Mesendoderm (in vitro differentiated cells): ENCODE results near the gene PROCA1.

Experiments
- DNase-seq: peaks from one replicate; pipeline ENCODE4 v3.0.0; 2013
- H2AK5ac ChIP-seq: 2 replicates; pipeline ENCODE4 v1.6.1; 2013; ENCODE audit warnings: low read length, inconsistent platforms
- H2BK120ac ChIP-seq: 2 replicates; pipeline ENCODE4 v1.6.1; 2013; ENCODE audit warnings: low read depth, mild to moderate bottlenecking, low read length, moderate library complexity, mixed read lengths
- H2BK15ac ChIP-seq: replicated peaks from 2 replicates; pipeline ENCODE4 v1.6.1; 2013; ENCODE audit warnings: low read depth, mild to moderate bottlenecking, moderate library complexity
- H2BK5ac ChIP-seq: 2 replicates; pipeline ENCODE4 v1.6.1; 2013; ENCODE audit warnings: low read length, inconsistent platforms
- H3K18ac ChIP-seq: 2 replicates; pipeline ENCODE4 v1.6.1; 2013; ENCODE audit warnings: mild to moderate bottlenecking, low read length, mixed read lengths
- H3K23ac ChIP-seq: one replicate; pipeline ENCODE4 v1.6.1; 2013; ENCODE audit warnings: low read length
- H3K27ac ChIP-seq: 2 replicates; pipeline ENCODE4 v1.5.1; 2013; ENCODE audit warnings: low read depth, mild to moderate bottlenecking, inconsistent platforms, low read length, moderate library complexity
- H3K27me3 ChIP-seq: 2 replicates; pipeline ENCODE4 v1.6.1; 2013; ENCODE audit warnings: low read length, control low read depth, mild to moderate bottlenecking, inconsistent platforms; ENCODE audit not compliant: insufficient read depth, poor library complexity
- H3K36me3 ChIP-seq: 2 replicates; pipeline ENCODE4 v1.6.1; 2013; ENCODE audit warnings: low read length, inconsistent platforms; ENCODE audit not compliant: control insufficient read depth, insufficient read depth
- H3K4ac ChIP-seq: one replicate; pipeline ENCODE4 v1.6.1; 2013; ENCODE audit warnings: low read depth, mild to moderate bottlenecking, low read length, moderate library complexity
- H3K4me1 ChIP-seq: 2 replicates; pipeline ENCODE4 v1.6.1; 2013; ENCODE audit warnings: low read depth, low read length, inconsistent platforms; ENCODE audit not compliant: control insufficient read depth
- H3K4me2 ChIP-seq: 2 replicates; pipeline ENCODE4 v1.6.1; 2013; ENCODE audit warnings: low read length
- H3K4me3 ChIP-seq: 2 replicates; pipeline ENCODE4 v1.5.1; 2013; ENCODE audit warnings: mild to moderate bottlenecking, low read length
- H3K56ac ChIP-seq: one replicate; pipeline ENCODE4 v1.6.1; 2013; ENCODE audit warnings: low read length
- H3K79me1 ChIP-seq: 2 replicates; pipeline ENCODE4 v1.6.1; 2013; ENCODE audit warnings: low read length, inconsistent platforms
- H3K79me2 ChIP-seq: 2 replicates; pipeline ENCODE4 v1.6.1; 2013; ENCODE audit warnings: mild to moderate bottlenecking, low read length; ENCODE audit not compliant: control insufficient read depth, insufficient read depth
- H3K9ac ChIP-seq: 2 replicates; pipeline ENCODE4 v1.6.1; 2013; ENCODE audit warnings: low read length, inconsistent platforms
- H4K5ac ChIP-seq: one replicate; pipeline ENCODE4 v1.6.1; 2013; ENCODE audit warnings: low read length
- H4K8ac ChIP-seq: one replicate; pipeline ENCODE4 v1.6.1; 2013; ENCODE audit warnings: low read depth, mild to moderate bottlenecking, control low read depth, low read length, moderate library complexity
- WGBS: extraction: QIAGEN DNeasy Blood & Tissue Kit; methylation state at CpG from one replicate; pipeline ENCODE4 v1.1.7; 2013; ENCODE audit warnings: low lambda C conversion rate, missing lambda C conversion rate; ENCODE audit not compliant: insufficient coverage; ENCODE audit errors: extremely low coverage; 5-methylcytosine and 5-hydroxymethylcytosine counted together

Gene PROCA1

GRCh38 chr17:28705728-28706334 lies 5.9 kb downstream of the PROCA1 start:
- Histone ChIP-seq H3K56ac (no peak overlapping the region), H4K8ac (no peak overlapping the region), H3K4me2 (no peak overlapping the region), H3K23ac (no peak overlapping the region), H3K4ac (no peak overlapping the region), H3K4me3 (no peak overlapping the region), H3K36me3 (peaks cover 6% of the 10 kb centered on the region), H3K27me3 (no peaks in the 10 kb centered on the region), H2BK120ac (no peak overlapping the region), H3K79me1 (peaks cover 4% of the 10 kb centered on the region), H3K18ac (no peak overlapping the region), H3K4me1 (no peaks in the 10 kb centered on the region), H3K79me2 (peaks cover 2% of the 10 kb centered on the region), H2AK5ac (no peak overlapping the region), H3K27ac (no peak overlapping the region), H4K5ac (no peak overlapping the region), H2BK15ac (no peak overlapping the region), H3K9ac (no peak overlapping the region), H2BK5ac (no peak overlapping the region)
- DNase-seq: no peak
- no CpG with 5 or more reads among the region's 10 CpGs for WGBS

GRCh38 chr17:28705074-28705659 lies 6.5 kb downstream of the PROCA1 start:
- Histone ChIP-seq H3K4me3 (no peak overlapping the region), H4K5ac (no peak overlapping the region), H3K23ac (no peak overlapping the region), H3K36me3 (peaks cover 11% of the 10 kb centered on the region), H3K79me1 (peaks cover 4% of the 10 kb centered on the region), H2BK120ac (no peak overlapping the region), H3K4me2 (no peak overlapping the region), H4K8ac (no peak overlapping the region), H3K27ac (no peak overlapping the region), H3K18ac (no peak overlapping the region), H3K9ac (no peak overlapping the region), H3K56ac (no peak overlapping the region), H3K4me1 (no peaks in the 10 kb centered on the region), H2BK5ac (no peak overlapping the region), H3K79me2 (peaks cover 2% of the 10 kb centered on the region), H3K4ac (no peak overlapping the region), H2BK15ac (no peak overlapping the region), H2AK5ac (no peak overlapping the region), H3K27me3 (no peaks in the 10 kb centered on the region)
- peak; percentile 30 for DNase-seq
- no CpG with 5 or more reads among the region's 5 CpGs for WGBS

GRCh38 chr17:28704219-28704858 lies 7.3 kb downstream of the PROCA1 start:
- Histone ChIP-seq H3K27me3 (no peaks in the 10 kb centered on the region), H3K4me1 (no peaks in the 10 kb centered on the region), H3K4me2 (no peak overlapping the region), H3K79me2 (no peaks in the 10 kb centered on the region), H2BK5ac (no peak overlapping the region), H2BK15ac (no peak overlapping the region), H3K23ac (no peak overlapping the region), H2AK5ac (no peak overlapping the region), H4K8ac (no peak overlapping the region), H2BK120ac (no peak overlapping the region), H3K4ac (no peak overlapping the region), H3K36me3 (peaks cover 17% of the 10 kb centered on the region), H3K4me3 (no peak overlapping the region), H3K9ac (no peak overlapping the region), H3K27ac (no peak overlapping the region), H3K56ac (no peak overlapping the region), H3K18ac (no peak overlapping the region), H3K79me1 (no peaks in the 10 kb centered on the region), H4K5ac (no peak overlapping the region)
- DNase-seq: no peak
- no CpG with 5 or more reads among the region's 14 CpGs for WGBS

GRCh38 chr17:28703552-28704218 lies 8.0 kb downstream of the PROCA1 start:
- Histone ChIP-seq H3K18ac (no peak overlapping the region), H3K4ac (no peak overlapping the region), H2BK5ac (no peak overlapping the region), H2AK5ac (no peak overlapping the region), H3K27me3 (no peaks in the 10 kb centered on the region), H3K27ac (no peak overlapping the region), H3K79me1 (no peaks in the 10 kb centered on the region), H3K56ac (no peak overlapping the region), H2BK15ac (no peak overlapping the region), H3K4me1 (no peaks in the 10 kb centered on the region), H3K4me2 (no peak overlapping the region), H3K23ac (no peak overlapping the region), H4K5ac (no peak overlapping the region), H2BK120ac (no peak overlapping the region), H4K8ac (no peak overlapping the region), H3K36me3 (peaks cover 24% of the 10 kb centered on the region), H3K4me3 (no peak overlapping the region), H3K9ac (no peak overlapping the region), H3K79me2 (no peaks in the 10 kb centered on the region)
- no CpG with 5 or more reads among the region's 16 CpGs for WGBS
- DNase-seq: no peak

GRCh38 chr17:28702752-28703150 lies 8.9 kb downstream of the PROCA1 start:
- peaks cover 30% of the 10 kb centered on the region for H3K36me3 ChIP-seq

More at GRCh38 chr17:28702752-28703150, 8.9 kb downstream of the PROCA1 start:
- Histone ChIP-seq H3K27ac (no peak overlapping the region), H2BK120ac (no peak overlapping the region), H3K4me2 (no peak overlapping the region), H3K18ac (no peak overlapping the region), H2AK5ac (no peak overlapping the region), H3K4me3 (no peak overlapping the region), H2BK5ac (no peak overlapping the region), H4K8ac (no peak overlapping the region), H3K79me1 (no peaks in the 10 kb centered on the region), H4K5ac (no peak overlapping the region), H3K9ac (no peak overlapping the region), H3K4ac (no peak overlapping the region), H2BK15ac (no peak overlapping the region), H3K27me3 (no peaks in the 10 kb centered on the region), H3K56ac (no peak overlapping the region), H3K23ac (no peak overlapping the region), H3K4me1 (no peaks in the 10 kb centered on the region), H3K79me2 (no peaks in the 10 kb centered on the region)
- WGBS: no CpG with 5 or more reads among the region's 3 CpGs
- no peak for DNase-seq
